Calu3 (cell line): ENCODE measurements around the gene NCKAP5. TPM values are rescaled to one million over a fixed set of nuclear protein-coding genes. Genes with fewer than 3 reads are reported as not detected.

Experiments
- BruUV-seq: library from RNA; stranded (reverse); fragments of 400-500 nt; replicated peaks from 2 replicates; lab custom pipeline; 2021; lab: Mats Ljungman, UMichigan
- CTCF ChIA-PET: fragments of 300-600 bp; sonication (Branson Sonifier 250); formaldehyde crosslinking; loops from one replicate; lab custom pipeline; 2022; ENCODE audit warnings: antibody characterized with exemption; lab: Charles Lee
- DNase-seq: peaks from one replicate; pipeline ENCODE4 v3.0.0; 2022
- H3K27ac Mint-ChIP-seq: one replicate; pipeline ENCODE4 v1.8.0; 2022; ENCODE audit warnings: mixed read lengths; ENCODE audit not compliant: unreplicated experiment
- H3K27me3 Mint-ChIP-seq: one replicate; pipeline ENCODE4 v1.8.0; 2022; ENCODE audit warnings: mixed read lengths; ENCODE audit not compliant: unreplicated experiment
- H3K36me3 Mint-ChIP-seq: one replicate; pipeline ENCODE4 v1.8.0; 2022; ENCODE audit warnings: mild to moderate bottlenecking, moderate library complexity, mixed read lengths; ENCODE audit not compliant: insufficient read depth, unreplicated experiment
- H3K4me1 Mint-ChIP-seq: one replicate; pipeline ENCODE4 v1.8.0; 2022; ENCODE audit warnings: mild to moderate bottlenecking, low read depth, mixed read lengths; ENCODE audit not compliant: unreplicated experiment
- H3K4me3 Mint-ChIP-seq: one replicate; pipeline ENCODE4 v1.8.0; 2022; ENCODE audit warnings: mild to moderate bottlenecking, low read depth, moderate library complexity, mixed read lengths; ENCODE audit not compliant: unreplicated experiment
- H3K9me3 Mint-ChIP-seq: one replicate; pipeline ENCODE4 v1.8.0; 2022; ENCODE audit warnings: low read depth, mixed read lengths; ENCODE audit not compliant: unreplicated experiment
- CTCF ChIP-seq: fragments of 200-600 bp; IDR thresholded peaks from one replicate; pipeline ENCODE4 v1.8.0; 2022; ENCODE audit warnings: antibody characterized with exemption; ENCODE audit not compliant: unreplicated experiment
- intact Hi-C: fragments of 100-400 bp; cut with micrococcal nuclease; formaldehyde crosslinking; loops from one replicate; pipeline ENCODE4 v1.10.0; 2022; ENCODE audit not compliant: unreplicated experiment
- total RNA-seq: library from RNA; stranded (reverse); gene quantifications from 2 replicates; pipeline ENCODE4 v1.2.3, GENCODE V29; 2022

Gene NCKAP5
- total RNA-seq, 1 experiment from 2014 or later, result 2.2 TPM

- CTCF ChIA-PET, result no interaction called here
Measured at GRCh38 chr2:132980304-132980703, 588.0 kb downstream of the NCKAP5 start.

GRCh38 chr2:132979339-132980093 lies 588.7 kb downstream of the NCKAP5 start:
- Mint-ChIP-seq H3K36me3 (no peaks in the 10 kb centered on the region), H3K9me3 (no peaks in the 10 kb centered on the region), H3K27ac (peak overlapping the region; percentile 30), H3K4me3 (no peak overlapping the region), H3K27me3 (no peaks in the 10 kb centered on the region), H3K4me1 (peaks cover 9% of the 10 kb centered on the region)
- BruUV-seq, result no TSS peak
- CTCF ChIA-PET, result no interaction called here
- no peak for TF ChIP-seq CTCF
- intact Hi-C loops, result loop anchor here (10.0 kb wide), 1 partner anchor 305 kb away; the partner anchor contains the start of gene LYPD1
- DNase-seq, result no peak

More at GRCh38 chr2:132980304-132980703, 588.0 kb downstream of the NCKAP5 start:
- intact Hi-C loops, result loop anchor here (10.0 kb wide), 1 partner anchor 306 kb away; the partner anchor contains the start of gene LYPD1
- Mint-ChIP-seq H3K27me3 (no peaks in the 10 kb centered on the region), H3K4me1 (peaks cover 17% of the 10 kb centered on the region), H3K4me3 (no peak overlapping the region), H3K9me3 (no peaks in the 10 kb centered on the region), H3K36me3 (no peaks in the 10 kb centered on the region), H3K27ac (no peak overlapping the region)
- DNase-seq, result no peak
- TF ChIP-seq CTCF, result no peak
- BruUV-seq, result no TSS peak

GRCh38 chr2:132978840-132979239 lies 589.4 kb downstream of the NCKAP5 start:
- Mint-ChIP-seq H3K4me3 (no peak overlapping the region), H3K9me3 (no peaks in the 10 kb centered on the region), H3K27me3 (no peaks in the 10 kb centered on the region), H3K36me3 (no peaks in the 10 kb centered on the region), H3K4me1 (peaks cover 2% of the 10 kb centered on the region), H3K27ac (peak overlapping the region; percentile 30)
- no peak for DNase-seq
- no TSS peak for BruUV-seq
- no peak for TF ChIP-seq CTCF
- CTCF ChIA-PET, result no interaction called here
- intact Hi-C loops, result no loop called here

GRCh38 chr2:132977812-132978529 lies 590.3 kb downstream of the NCKAP5 start:
- CTCF ChIA-PET, result no interaction called here
- no peaks in the 10 kb centered on the region for H3K27me3 Mint-ChIP-seq
- no peaks in the 10 kb centered on the region for H3K36me3 Mint-ChIP-seq
- no peak for TF ChIP-seq CTCF
- DNase-seq, result no peak
- intact Hi-C loops, result no loop called here
- BruUV-seq, result no TSS peak
- H3K4me1 Mint-ChIP-seq, result no peaks in the 10 kb centered on the region
- no peaks in the 10 kb centered on the region for H3K9me3 Mint-ChIP-seq
- H3K27ac Mint-ChIP-seq, result no peak overlapping the region
- H3K4me3 Mint-ChIP-seq, result no peak overlapping the region
